Breast epithelium (tissue), 4 donors: ENCODE measurements around the gene CDK5RAP2. TPM values are rescaled to one million over a fixed set of nuclear protein-coding genes. Genes with fewer than 3 reads are reported as not detected.
"Not testable (repeated sequence)": the region's sequence is repeated elsewhere in the genome, so short reads cannot be mapped to it uniquely, and the experiment has no call there.

ENCODE experiments used
- DNase-seq, 2 donors: peaks; one replicate each; pipeline ENCODE4 v3.0.0-alpha.2; 2019; ENCODE audit warnings: low spot score in 2 of 2
- H3K27ac ChIP-seq, 2 donors: fragments of 200-600 bp; sonication (generic) in 1 of 2; one replicate each; pipeline ENCODE4 v1.5.1; 2016 to 2019; ENCODE audit warnings: mild to moderate bottlenecking in 1 of 2
- H3K27me3 ChIP-seq, 2 donors: fragments of 200-600 bp; sonication (generic) in 1 of 2; one replicate each; pipeline versions ENCODE4 v1.5.1 to v1.6.0; 2017 to 2019; ENCODE audit warnings: control low read depth in 1 of 2, mild to moderate bottlenecking in 1 of 2
- H3K36me3 ChIP-seq: fragments of 200-600 bp; one replicate; pipeline ENCODE4 v1.5.1; 2019
- H3K4me1 ChIP-seq, 2 donors: fragments of 200-600 bp; sonication (generic); one replicate each; pipeline ENCODE4 v1.5.1; 2016 to 2019; ENCODE audit warnings: control low read depth in 1 of 2
- H3K4me3 ChIP-seq, 3 donors: fragments of 200-600 bp; sonication (generic); 1 replicate in 2 of 3; 2 replicates in 1 of 3; pipeline ENCODE4 v1.5.1; 2016 to 2019; ENCODE audit warnings: mild to moderate bottlenecking in 3 of 3, moderate library complexity in 2 of 3
- H3K9me3 ChIP-seq, 2 donors: fragments of 200-600 bp; sonication (generic) in 1 of 2; one replicate each; pipeline ENCODE4 v1.5.1; 2016 to 2019; ENCODE audit warnings: control low read depth in 1 of 2
- CTCF ChIP-seq, 3 donors: fragments of 450-650 bp; IDR thresholded peaks; one replicate each; pipeline ENCODE4 v1.5.1; 2016 to 2017; ENCODE audit warnings: antibody characterized with exemption in 3 of 3, mild to moderate bottlenecking in 3 of 3, moderate library complexity in 3 of 3
- POLR2A ChIP-seq: fragments of 450-650 bp; IDR thresholded peaks from one replicate; pipeline ENCODE4 v1.6.1; 2016; ENCODE audit warnings: antibody characterized with exemption, mild to moderate bottlenecking, moderate library complexity
- POLR2AphosphoS5 ChIP-seq, 3 donors: sonication (generic); formaldehyde crosslinking; IDR thresholded peaks; one replicate each; pipeline ENCODE4 v1.6.1; 2017; ENCODE audit warnings: antibody characterized with exemption in 3 of 3
- intact Hi-C: fragments of 100-400 bp; cut with DNase I; formaldehyde crosslinking; loops from one replicate; pipeline ENCODE4 v1.15.1; 2023; ENCODE audit warnings: low total_unique reads
- total RNA-seq, 3 donors: library from RNA; depleted of rRNA; stranded (reverse); fragments of >200 nt; gene quantifications; one replicate each; pipeline ENCODE4 v1.1.0, GENCODE V29; 2016

The CDK5RAP2 gene
- total RNA-seq = 10 to 100 TPM; 44.5 to 77.4 (median 60.6) TPM

- H3K27ac ChIP-seq = peak within 1 kb of the TSS; percentile 81 to 90
Observed at GRCh38 chr9:120580051-120580896, at the start of gene CDK5RAP2. CDK5RAP2 (minus strand) TSS chr9:120580167; CDS start chr9:120579978, 189 bp downstream.

GRCh38 chr9:120628925-120629497 lies 49.0 kb upstream of the CDK5RAP2 start:
- DNase-seq, H3K27ac ChIP-seq, H3K36me3 ChIP-seq, intact Hi-C loops, H3K4me3 ChIP-seq, H3K27me3 ChIP-seq, H3K9me3 ChIP-seq, H3K4me1 ChIP-seq: not testable (repeated sequence)

More at GRCh38 chr9:120580051-120580896, at the start of gene CDK5RAP2:
- intact Hi-C loops = no loop called here
- H3K4me3 ChIP-seq = peak within 1 kb of the TSS; percentile 76 to 98 (median 88)
- H3K27me3 ChIP-seq = no peaks in the 10 kb centered on the region
- no peaks in the 10 kb centered on the region for H3K36me3 ChIP-seq
- peaks cover 0 to 8% of the 10 kb centered on the region in 2 donors for H3K4me1 ChIP-seq
- peak; percentile 94 to 95 for DNase-seq
- TF ChIP-seq POLR2AphosphoS5 (IDR thresholded peaks at IDR 0.05) (peak; percentile 73 to 84 (median 83)), POLR2A (peak; percentile 4), CTCF (IDR thresholded peaks at IDR 0.05) (no peak)
- H3K9me3 ChIP-seq = no peaks in the 10 kb centered on the region

GRCh38 chr9:120628207-120628924 lies 48.4 kb upstream of the CDK5RAP2 start:
- Histone ChIP-seq H3K27me3 (no peaks in the 10 kb centered on the region), H3K4me1 (no peaks in the 10 kb centered on the region), H3K4me3 (no peak overlapping the region), H3K27ac (no peak overlapping the region), H3K36me3 (no peaks in the 10 kb centered on the region), H3K9me3 (no peaks in the 10 kb centered on the region)
- no peak for DNase-seq
- intact Hi-C loops = no loop called here
- TF ChIP-seq POLR2AphosphoS5 (IDR thresholded peaks at IDR 0.05) (no peak), CTCF (IDR thresholded peaks at IDR 0.05) (no peak), POLR2A (no peak)

GRCh38 chr9:120627073-120627472 lies 47.1 kb upstream of the CDK5RAP2 start:
- Histone ChIP-seq H3K4me1 (no peaks in the 10 kb centered on the region), H3K9me3 (no peaks in the 10 kb centered on the region), H3K27me3 (no peaks in the 10 kb centered on the region), H3K27ac (no peak overlapping the region), H3K4me3 (no peak overlapping the region), H3K36me3 (no peaks in the 10 kb centered on the region)
- TF ChIP-seq POLR2AphosphoS5 (IDR thresholded peaks at IDR 0.05) (no peak), CTCF (IDR thresholded peaks at IDR 0.05) (no peak), POLR2A (no peak)
- no peak for DNase-seq
- intact Hi-C loops = no loop called here

- H3K9me3 ChIP-seq = no peaks in the 10 kb centered on the region
- no peaks in the 10 kb centered on the region for H3K4me1 ChIP-seq
- no peak overlapping the region for H3K27ac ChIP-seq
- no peak for DNase-seq
- TF ChIP-seq POLR2AphosphoS5 (IDR thresholded peaks at IDR 0.05) (no peak), POLR2A (no peak), CTCF (IDR thresholded peaks at IDR 0.05) (no peak)
- no peak overlapping the region for H3K4me3 ChIP-seq
- no peaks in the 10 kb centered on the region for H3K27me3 ChIP-seq
- H3K36me3 ChIP-seq = no peaks in the 10 kb centered on the region
- intact Hi-C loops = no loop called here
Observed at GRCh38 chr9:120626512-120626911, 46.5 kb upstream of the CDK5RAP2 start.
